MM.1S (cell line): ENCODE results near the gene PDE11A.

Experiments used
- DNase-seq: peaks from one replicate; pipeline ENCODE4 v3.0.0-alpha.2; 2015
- H2AFZ ChIP-seq: fragments of 300-600 bp; sonication (generic); 2 replicates; pipeline ENCODE4 v1.6.0; 2016; ENCODE audit warnings: antibody characterized with exemption, low read length
- H3F3A ChIP-seq: fragments of 300-600 bp; sonication (generic); 2 replicates; pipeline ENCODE4 v1.6.1; 2016; ENCODE audit warnings: mild to moderate bottlenecking, antibody characterized with exemption, low read length, moderate library complexity, mixed read lengths; ENCODE audit not compliant: insufficient read depth
- H3K27ac ChIP-seq: fragments of 300-600 bp; sonication (generic); 2 replicates; pipeline ENCODE4 v1.5.1; 2016; ENCODE audit warnings: mild to moderate bottlenecking, low read length
- H3K27me3 ChIP-seq: fragments of 300-600 bp; sonication (generic); replicated peaks from 2 replicates; pipeline ENCODE4 v1.6.0; 2016; ENCODE audit warnings: low read length; ENCODE audit not compliant: insufficient read depth
- H3K36me3 ChIP-seq: fragments of 300-600 bp; sonication (generic); replicated peaks from 2 replicates; pipeline ENCODE4 v1.6.1; 2016; ENCODE audit warnings: mild to moderate bottlenecking, low read length, mixed read lengths; ENCODE audit not compliant: insufficient read depth
- H3K4me1 ChIP-seq: fragments of 300-600 bp; sonication (generic); 2 replicates; pipeline ENCODE4 v1.6.1; 2016; ENCODE audit warnings: low read length, mixed read lengths
- H3K4me2 ChIP-seq: fragments of 300-600 bp; sonication (generic); 2 replicates; pipeline ENCODE4 v1.6.0; 2016; ENCODE audit warnings: low read depth, low read length
- H3K4me3 ChIP-seq: fragments of 300-600 bp; sonication (generic); 2 replicates; pipeline ENCODE4 v1.5.1; 2016; ENCODE audit warnings: low read length, mixed read lengths
- H3K79me2 ChIP-seq: fragments of 300-600 bp; sonication (generic); 2 replicates; pipeline ENCODE4 v1.6.1; 2016; ENCODE audit warnings: mixed run types, low read length, mixed read lengths
- H3K9ac ChIP-seq: fragments of 300-600 bp; sonication (generic); 2 replicates; pipeline ENCODE4 v1.6.1; 2016; ENCODE audit warnings: low read length, mixed read lengths
- H3K9me2 ChIP-seq: fragments of 300-600 bp; sonication (generic); replicated peaks from 2 replicates; pipeline ENCODE4 v1.6.1; 2016; ENCODE audit warnings: mild to moderate bottlenecking, low read length, mixed read lengths; ENCODE audit not compliant: insufficient read depth
- H3K9me3 ChIP-seq: fragments of 300-600 bp; sonication (generic); replicated peaks from 2 replicates; pipeline ENCODE4 v1.6.1; 2016; ENCODE audit warnings: mild to moderate bottlenecking, low read length, mixed read lengths; ENCODE audit not compliant: insufficient read depth
- H4K20me1 ChIP-seq: fragments of 300-600 bp; sonication (generic); 2 replicates; pipeline ENCODE4 v1.6.1; 2016; ENCODE audit warnings: mild to moderate bottlenecking, low read length, moderate library complexity, mixed read lengths; ENCODE audit not compliant: insufficient read depth
- EZH2 ChIP-seq: fragments of 300-600 bp; sonication (generic); optimal IDR thresholded peaks from 2 replicates; pipeline ENCODE3; 2017; ENCODE audit warnings: low read depth, mild to moderate bottlenecking, antibody characterized with exemption, low read length, mixed read lengths
- EZH2phosphoT487 ChIP-seq: fragments of 300-600 bp; sonication (generic); IDR thresholded peaks from 2 replicates; pipeline ENCODE4 v1.6.1; 2018; ENCODE audit warnings: antibody characterized with exemption, low read length
- TF ChIP-seq, protein P1 (sequence below): fragments of 300-600 bp; sonication (generic); IDR thresholded peaks from 2 replicates; pipeline ENCODE4 v1.5.1; 2016; ENCODE audit warnings: antibody characterized with exemption, low read length, mixed read lengths

Gene PDE11A

DNA sequence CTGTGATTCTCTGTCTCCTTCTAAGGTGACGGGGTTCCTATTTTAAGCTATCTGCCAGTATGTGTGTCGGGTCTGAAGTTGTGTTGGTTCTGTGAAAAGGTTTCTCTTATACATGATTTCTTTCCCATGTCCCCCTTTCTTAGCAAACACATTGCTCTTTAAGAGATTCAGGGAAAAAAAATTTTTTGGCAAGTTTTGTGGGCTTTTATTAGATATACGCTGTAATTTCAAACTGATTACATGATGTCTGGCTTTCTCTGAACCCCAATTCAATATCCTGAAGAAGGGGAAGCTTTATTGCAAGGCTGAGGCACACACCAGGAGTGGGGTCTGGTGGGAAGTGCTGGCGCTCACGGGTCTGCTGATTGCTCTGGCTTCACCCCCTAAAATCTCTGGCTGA is 469.4 kb downstream of the PDE11A start:
- no peak for TF ChIP-seq EZH2phosphoT487
- TF ChIP-seq EZH2, result no peak
- TF ChIP-seq, protein P1, sequence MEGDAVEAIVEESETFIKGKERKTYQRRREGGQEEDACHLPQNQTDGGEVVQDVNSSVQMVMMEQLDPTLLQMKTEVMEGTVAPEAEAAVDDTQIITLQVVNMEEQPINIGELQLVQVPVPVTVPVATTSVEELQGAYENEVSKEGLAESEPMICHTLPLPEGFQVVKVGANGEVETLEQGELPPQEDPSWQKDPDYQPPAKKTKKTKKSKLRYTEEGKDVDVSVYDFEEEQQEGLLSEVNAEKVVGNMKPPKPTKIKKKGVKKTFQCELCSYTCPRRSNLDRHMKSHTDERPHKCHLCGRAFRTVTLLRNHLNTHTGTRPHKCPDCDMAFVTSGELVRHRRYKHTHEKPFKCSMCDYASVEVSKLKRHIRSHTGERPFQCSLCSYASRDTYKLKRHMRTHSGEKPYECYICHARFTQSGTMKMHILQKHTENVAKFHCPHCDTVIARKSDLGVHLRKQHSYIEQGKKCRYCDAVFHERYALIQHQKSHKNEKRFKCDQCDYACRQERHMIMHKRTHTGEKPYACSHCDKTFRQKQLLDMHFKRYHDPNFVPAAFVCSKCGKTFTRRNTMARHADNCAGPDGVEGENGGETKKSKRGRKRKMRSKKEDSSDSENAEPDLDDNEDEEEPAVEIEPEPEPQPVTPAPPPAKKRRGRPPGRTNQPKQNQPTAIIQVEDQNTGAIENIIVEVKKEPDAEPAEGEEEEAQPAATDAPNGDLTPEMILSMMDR, result no peak
- H3K36me3 ChIP-seq, result no peaks in the 10 kb centered on the region
- no peak overlapping the region for H3K4me2 ChIP-seq
- peaks cover 5% of the 10 kb centered on the region; the same call in 1 of the 2 replicates for H3F3A ChIP-seq
- H3K9me3 ChIP-seq, result no peaks in the 10 kb centered on the region
- H3K9me2 ChIP-seq, result no peaks in the 10 kb centered on the region
- no peak overlapping the region for H3K9ac ChIP-seq
- no peak overlapping the region for H3K4me3 ChIP-seq
- no peaks in the 10 kb centered on the region for H4K20me1 ChIP-seq
- no peaks in the 10 kb centered on the region for H3K79me2 ChIP-seq
- no peak overlapping the region for H2AFZ ChIP-seq
- H3K27ac ChIP-seq, result no peak overlapping the region
- H3K27me3 ChIP-seq, result no peaks in the 10 kb centered on the region
- peaks cover 22% of the 10 kb centered on the region for H3K4me1 ChIP-seq
- DNase-seq, result no peak

DNA sequence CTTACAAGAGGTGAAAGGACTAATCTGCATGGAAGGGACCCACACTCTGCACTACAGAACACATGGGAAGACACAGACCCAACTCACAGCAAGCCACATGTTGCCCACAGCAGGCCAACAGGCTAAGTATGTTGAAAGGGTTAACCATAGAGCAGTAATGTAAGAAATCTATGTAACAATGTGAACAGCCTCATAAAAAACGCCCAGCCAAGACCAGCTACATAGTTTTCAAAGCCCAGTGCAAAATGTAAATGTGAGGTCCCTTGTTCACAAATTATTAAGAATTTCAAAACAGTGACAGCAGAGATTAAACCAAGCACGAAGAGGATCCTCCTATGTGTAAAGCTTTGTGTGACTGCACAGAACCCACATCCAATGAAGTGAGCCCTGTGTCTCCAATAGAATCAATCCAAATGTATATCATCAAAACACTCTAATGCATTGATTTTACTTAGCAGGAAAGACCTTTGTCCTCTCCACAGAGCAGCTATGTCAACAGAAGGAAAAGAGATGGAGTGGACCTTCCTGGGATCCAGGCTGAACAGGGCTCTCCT is 469.9 kb downstream of the PDE11A start:
- Histone ChIP-seq H3K27me3 (no peaks in the 10 kb centered on the region), H3K4me3 (no peak overlapping the region), H4K20me1 (no peaks in the 10 kb centered on the region), H3K79me2 (no peaks in the 10 kb centered on the region), H3K27ac (no peak overlapping the region), H3K9me2 (no peaks in the 10 kb centered on the region), H3K4me2 (no peak overlapping the region), H3K9ac (no peak overlapping the region), H2AFZ (no peak overlapping the region), H3F3A (peaks cover 5% of the 10 kb centered on the region; the same call in 1 of the 2 replicates), H3K36me3 (no peaks in the 10 kb centered on the region), H3K9me3 (no peaks in the 10 kb centered on the region), H3K4me1 (peaks cover 22% of the 10 kb centered on the region)
- TF ChIP-seq, protein P1, result no peak
- TF ChIP-seq EZH2 (no peak), EZH2phosphoT487 (no peak)
- DNase-seq, result no peak

DNA sequence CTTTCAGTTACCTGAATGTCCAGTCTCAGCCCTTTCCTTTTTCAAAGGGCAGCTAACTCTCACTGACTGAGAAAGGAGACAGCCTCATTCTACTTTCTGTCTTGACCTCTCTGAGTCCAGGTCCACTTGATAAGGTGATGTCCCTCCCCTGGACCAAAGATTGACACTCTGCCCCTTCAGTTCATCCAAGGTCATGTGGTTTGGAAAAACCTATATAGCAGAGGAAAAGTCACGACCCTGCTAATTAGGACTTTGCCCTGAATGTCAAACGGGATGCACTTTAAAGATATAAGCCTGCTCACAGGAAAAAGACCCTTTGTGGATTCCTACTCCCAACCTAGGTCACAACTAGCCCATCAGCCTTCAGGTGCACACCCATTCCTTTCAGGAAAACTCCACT is 471.7 kb downstream of the PDE11A start:
- TF ChIP-seq, protein P1, result no peak
- no peak for TF ChIP-seq EZH2
- no peak for TF ChIP-seq EZH2phosphoT487
- Histone ChIP-seq H3F3A (no peaks in the 10 kb centered on the region), H4K20me1 (no peaks in the 10 kb centered on the region), H3K27me3 (no peaks in the 10 kb centered on the region), H3K79me2 (no peaks in the 10 kb centered on the region), H3K4me1 (peaks cover 10% of the 10 kb centered on the region; the same call in 1 of the 2 replicates), H3K9me3 (no peaks in the 10 kb centered on the region), H2AFZ (no peak overlapping the region), H3K36me3 (no peaks in the 10 kb centered on the region), H3K4me2 (no peak overlapping the region), H3K27ac (no peak overlapping the region), H3K4me3 (no peak overlapping the region), H3K9ac (no peak overlapping the region), H3K9me2 (no peaks in the 10 kb centered on the region)
- DNase-seq, result no peak
